Mucosa of descending colon (tissue), 3 donors: Measurements from ENCODE around the gene SPECC1. TPM values are rescaled to one million over a fixed set of nuclear protein-coding genes. Genes with fewer than 3 reads are reported as not detected.

Experiments used
- ATAC-seq: fragments of 200-7000 bp; cut with Tn5 transposase; one replicate; pipeline ENCODE4 v1.9.1; 2020; ENCODE audit warnings: mild to moderate bottlenecking, moderate library complexity
- DNase-seq, 3 donors: peaks; one replicate each; pipeline ENCODE4 v3.0.0-alpha.2; 2020
- H3K36me3 ChIP-seq: fragments of 200-600 bp; one replicate; pipeline ENCODE4 v1.8.0; 2021; ENCODE audit warnings: low read depth, mild to moderate bottlenecking
- H3K4me1 ChIP-seq: fragments of 200-600 bp; one replicate; pipeline ENCODE4 v1.8.0; 2021; ENCODE audit warnings: low read depth, mild to moderate bottlenecking
- H3K4me3 ChIP-seq: fragments of 200-600 bp; one replicate; pipeline ENCODE4 v1.8.0; 2021; ENCODE audit warnings: mild to moderate bottlenecking
- H3K9me3 ChIP-seq: fragments of 200-600 bp; one replicate; pipeline ENCODE4 v1.8.0; 2021; ENCODE audit warnings: mild to moderate bottlenecking
- intact Hi-C, 2 donors: fragments of 100-400 bp; cut with DNase I in 1 of 2; cut with micrococcal nuclease in 1 of 2; formaldehyde crosslinking; loops; one replicate each; pipeline versions ENCODE4 v1.11.0 to v1.11.1; 2022; cut with DNase I, micrococcal nuclease
- total RNA-seq, 3 donors: library from RNA; stranded (reverse); fragmentation: NEBNext Ultra II Directional in 2 of 3; extraction: Animal tissue kit (Norgen Biotek cat#: 25700) in 2 of 3; gene quantifications; one replicate each; pipeline versions ENCODE4 v1.2.1 to v1.2.4, GENCODE V29; 2021 to 2023
- TF ChIP-seq, protein P1 (sequence below): fragments of 200-600 bp; IDR thresholded peaks from one replicate; pipeline ENCODE4 v1.8.0; 2022; ENCODE audit warnings: antibody characterized with exemption, mild to moderate bottlenecking
- donor health status: DM: no; HTN: no; CAD: no; lungs with moderate emphysema.
- donor health status: DM: no; HTN: no; CAD: no.
- donor health status: DM: no; HTN: yes; CAD: no.

SPECC1 gene
- total RNA-seq, 3 donors from 2014 or later: 36.2 to 86.3 (median 85.7) TPM

DNA sequence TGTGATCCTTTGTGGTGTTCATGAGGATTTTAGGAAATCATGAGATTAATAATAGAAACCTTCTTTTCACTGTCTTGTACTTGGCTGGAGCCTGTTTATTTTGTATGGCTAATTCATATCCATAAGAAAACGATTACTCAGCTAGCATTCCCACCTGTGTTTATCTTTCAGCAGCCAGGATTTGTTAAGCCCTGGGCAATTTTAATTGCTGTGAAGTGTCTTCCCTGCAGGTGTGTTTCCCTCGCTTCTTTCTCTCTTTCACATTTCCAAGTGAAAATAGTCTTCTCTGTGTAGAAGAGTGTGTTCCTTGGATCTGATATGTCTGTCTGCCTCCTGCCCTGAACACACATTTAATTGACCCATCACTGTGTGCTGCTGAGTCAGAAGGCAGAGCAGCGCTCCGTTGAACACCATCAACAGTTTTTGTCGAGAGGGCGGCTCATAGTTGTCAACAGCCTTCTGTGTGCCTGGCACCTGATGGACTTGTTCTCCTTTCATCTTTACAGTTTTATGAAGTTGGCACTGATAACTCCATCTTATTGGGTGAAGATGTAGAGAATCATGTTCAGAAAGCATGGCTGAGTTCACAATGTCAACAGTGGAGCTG is 83.2 kb downstream of the SPECC1 start:
- DNase-seq (no peak), ATAC-seq (no peak)
- intact Hi-C loops: loop anchor here in 1 of 2 donors (10.0 kb wide), 1 partner anchor 88 kb away; the partner anchor contains the start of gene SPECC1
- H3K36me3 ChIP-seq: no peaks in the 10 kb centered on the region
- H3K9me3 ChIP-seq: no peaks in the 10 kb centered on the region
- no peak overlapping the region for H3K4me3 ChIP-seq
- H3K4me1 ChIP-seq: no peaks in the 10 kb centered on the region
- TF ChIP-seq, protein P1, sequence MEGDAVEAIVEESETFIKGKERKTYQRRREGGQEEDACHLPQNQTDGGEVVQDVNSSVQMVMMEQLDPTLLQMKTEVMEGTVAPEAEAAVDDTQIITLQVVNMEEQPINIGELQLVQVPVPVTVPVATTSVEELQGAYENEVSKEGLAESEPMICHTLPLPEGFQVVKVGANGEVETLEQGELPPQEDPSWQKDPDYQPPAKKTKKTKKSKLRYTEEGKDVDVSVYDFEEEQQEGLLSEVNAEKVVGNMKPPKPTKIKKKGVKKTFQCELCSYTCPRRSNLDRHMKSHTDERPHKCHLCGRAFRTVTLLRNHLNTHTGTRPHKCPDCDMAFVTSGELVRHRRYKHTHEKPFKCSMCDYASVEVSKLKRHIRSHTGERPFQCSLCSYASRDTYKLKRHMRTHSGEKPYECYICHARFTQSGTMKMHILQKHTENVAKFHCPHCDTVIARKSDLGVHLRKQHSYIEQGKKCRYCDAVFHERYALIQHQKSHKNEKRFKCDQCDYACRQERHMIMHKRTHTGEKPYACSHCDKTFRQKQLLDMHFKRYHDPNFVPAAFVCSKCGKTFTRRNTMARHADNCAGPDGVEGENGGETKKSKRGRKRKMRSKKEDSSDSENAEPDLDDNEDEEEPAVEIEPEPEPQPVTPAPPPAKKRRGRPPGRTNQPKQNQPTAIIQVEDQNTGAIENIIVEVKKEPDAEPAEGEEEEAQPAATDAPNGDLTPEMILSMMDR: no peak

DNA sequence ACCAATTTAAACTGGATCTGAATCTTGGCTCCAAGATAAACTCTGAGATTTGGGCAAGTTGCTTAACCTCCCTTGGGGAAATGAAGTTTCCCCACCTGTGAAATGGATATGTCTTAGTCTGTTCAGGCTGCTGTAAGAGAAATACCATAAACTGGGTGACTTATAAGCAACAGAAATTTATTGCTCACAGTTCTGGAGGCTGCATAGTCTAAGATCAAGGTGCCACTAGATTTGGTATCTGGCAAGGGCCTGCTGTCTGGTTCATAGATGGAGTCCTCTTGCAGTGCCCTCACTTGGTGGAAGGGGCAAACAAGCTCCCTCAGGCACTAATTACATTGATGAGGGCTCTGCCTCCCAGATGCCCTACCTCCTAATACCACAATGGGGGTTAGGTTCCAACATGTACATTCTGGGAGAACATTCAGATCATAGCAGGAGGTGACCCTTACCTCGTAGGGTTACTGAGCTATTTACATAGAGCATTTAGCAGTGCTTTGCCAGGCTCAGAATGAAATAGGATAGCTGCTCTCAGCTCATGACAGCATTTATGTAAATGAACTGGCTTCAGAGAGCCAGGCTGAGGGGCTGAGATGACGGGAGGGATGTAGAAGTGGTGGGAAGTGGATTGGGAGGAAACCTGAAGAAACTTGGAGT is 83.9 kb downstream of the SPECC1 start:
- H3K9me3 ChIP-seq: no peaks in the 10 kb centered on the region
- TF ChIP-seq, protein P1: no peak
- ATAC-seq (no peak), DNase-seq (no peak)
- no peaks in the 10 kb centered on the region for H3K36me3 ChIP-seq
- intact Hi-C loops: loop anchor here in 1 of 2 donors (10.0 kb wide), 1 partner anchor 88 kb away; the partner anchor contains the start of gene SPECC1
- H3K4me1 ChIP-seq: no peaks in the 10 kb centered on the region
- no peak overlapping the region for H3K4me3 ChIP-seq

DNA sequence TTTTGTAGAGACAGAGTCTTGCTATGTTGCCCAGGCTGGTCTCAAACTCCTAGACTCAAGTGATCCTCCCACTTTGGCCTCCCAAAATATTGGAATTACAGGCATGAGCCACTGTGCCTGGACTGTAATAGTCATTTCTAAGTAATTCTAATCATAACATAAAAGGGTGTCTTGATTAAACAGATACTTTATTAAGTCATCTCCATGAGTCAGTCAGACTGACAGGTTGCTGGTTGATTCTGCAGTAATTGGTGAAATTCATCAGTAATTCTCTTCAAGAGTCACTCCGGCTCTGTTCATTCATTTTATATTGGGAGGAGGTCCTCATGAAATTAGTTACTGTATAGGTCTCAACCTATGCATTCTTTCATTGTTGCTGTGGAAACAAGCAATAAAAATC is 85.6 kb downstream of the SPECC1 start:
- Histone ChIP-seq H3K36me3 (no peaks in the 10 kb centered on the region), H3K9me3 (no peaks in the 10 kb centered on the region), H3K4me3 (no peak overlapping the region), H3K4me1 (no peaks in the 10 kb centered on the region)
- intact Hi-C loops: loop anchor here in 1 of 2 donors (10.0 kb wide), 1 partner anchor 90 kb away; the partner anchor contains the start of gene SPECC1
- TF ChIP-seq, protein P1: no peak
- no peak for DNase-seq
- ATAC-seq: no peak

DNA sequence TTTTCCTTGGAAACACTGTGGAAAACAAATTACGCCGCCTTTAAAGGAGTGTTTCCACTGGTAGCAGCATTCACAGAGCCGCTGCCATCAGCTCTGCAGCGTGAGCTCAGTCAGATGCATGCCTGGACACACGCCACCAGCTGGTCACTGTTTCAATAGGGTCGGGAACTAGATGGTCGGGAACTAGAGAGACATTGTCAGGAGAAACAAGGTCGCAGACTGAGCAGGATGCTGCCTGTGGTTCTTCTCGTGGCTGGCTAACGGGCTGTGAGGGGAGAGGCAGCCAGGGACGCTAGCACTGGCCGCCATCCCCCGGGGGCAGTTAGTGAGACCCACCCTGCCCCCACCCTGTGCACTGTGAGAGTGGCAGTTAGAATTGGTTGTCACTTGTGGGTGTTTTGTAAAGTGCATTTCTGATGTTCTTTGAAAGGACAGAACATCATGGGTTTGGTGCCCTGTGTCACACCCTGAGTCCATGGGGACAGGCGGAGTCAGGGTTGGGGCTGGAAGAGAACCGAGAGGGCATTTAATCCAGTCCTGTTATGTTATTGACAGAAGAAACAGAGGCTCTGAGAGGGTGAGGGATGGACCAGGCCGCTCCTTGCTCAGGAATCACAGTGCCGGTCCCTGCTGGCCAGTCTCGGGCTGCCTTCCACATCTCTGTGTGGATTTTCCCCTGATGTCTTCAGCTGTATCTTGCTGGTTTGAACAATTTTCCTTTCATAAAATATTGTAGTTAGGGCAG is 86.3 kb downstream of the SPECC1 start:
- intact Hi-C loops: loop anchor here in 1 of 2 donors (10.0 kb wide), 1 partner anchor 91 kb away; the partner anchor contains the start of gene SPECC1
- Histone ChIP-seq H3K9me3 (no peaks in the 10 kb centered on the region), H3K4me1 (no peaks in the 10 kb centered on the region), H3K36me3 (no peaks in the 10 kb centered on the region), H3K4me3 (no peak overlapping the region)
- TF ChIP-seq, protein P1: no peak
- ATAC-seq (no peak), DNase-seq (peak in 1 of 3 donors; percentile 38)

DNA sequence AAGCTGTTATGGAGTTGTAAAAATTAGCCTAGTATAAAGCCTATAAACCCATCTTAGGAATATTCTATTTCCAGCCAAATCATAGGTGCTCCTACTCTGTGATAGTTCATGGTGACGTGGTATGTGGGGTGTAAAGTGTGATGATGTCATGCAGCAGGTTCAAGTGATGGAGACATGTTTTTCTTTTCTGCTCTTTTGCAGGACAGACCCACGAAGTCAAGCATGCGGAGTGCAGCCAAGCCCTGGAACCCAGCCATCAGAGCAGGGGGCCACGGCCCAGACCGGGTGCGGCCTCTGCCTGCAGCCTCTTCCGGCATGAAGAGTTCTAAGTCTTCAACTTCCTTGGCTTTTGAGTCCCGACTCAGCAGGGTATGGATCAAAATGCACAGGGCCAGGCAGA is 87.3 kb downstream of the SPECC1 start:
- H3K36me3 ChIP-seq: no peaks in the 10 kb centered on the region
- no peaks in the 10 kb centered on the region for H3K9me3 ChIP-seq
- ATAC-seq (no peak), DNase-seq (no peak)
- no peak overlapping the region for H3K4me3 ChIP-seq
- TF ChIP-seq, protein P1: no peak
- no peaks in the 10 kb centered on the region for H3K4me1 ChIP-seq
- intact Hi-C loops: loop anchor here in 1 of 2 donors (10.0 kb wide), 1 partner anchor 92 kb away; the partner anchor contains the start of gene SPECC1
